GM12878 (cell line): ENCODE measurements around the gene NT5C. TPM values are rescaled to one million over a fixed set of nuclear protein-coding genes. Genes with fewer than 3 reads are reported as not detected.
A peak's percentile ranks its signal among the peaks of the same experiment; 100 is the strongest.

ENCODE experiments used
- ATF7 ChIP-seq: fragments of 450-650 bp; IDR thresholded peaks from 2 replicates; pipeline ENCODE4 v1.6.1; 2016; ENCODE audit warnings: low read depth, mild to moderate bottlenecking
- CUX1 ChIP-seq: IDR thresholded peaks from 2 replicates; pipeline ENCODE4 v1.6.1; 2012; ENCODE audit warnings: improper control_type of control experiment, low read depth, low read length; ENCODE audit not compliant: insufficient replicate concordance
- ELK1 ChIP-seq: IDR thresholded peaks from 2 replicates; pipeline ENCODE4 v1.6.1; 2012; ENCODE audit warnings: low read depth, low read length, improper control_type of control experiment
- HDAC6 ChIP-seq: fragments of 200-600 bp; sonication (generic); IDR thresholded peaks from one replicate; pipeline ENCODE4 v1.8.0; 2017; ENCODE audit warnings: antibody characterized with exemption; ENCODE audit not compliant: unreplicated experiment
- JUND ChIP-seq: IDR thresholded peaks from 2 replicates; pipeline ENCODE4 v1.6.1; 2012; ENCODE audit warnings: low read depth, mild to moderate bottlenecking, low read length, improper control_type of control experiment, moderate library complexity
- KLF5 ChIP-seq: fragments of 450-650 bp; IDR thresholded peaks from 2 replicates; pipeline ENCODE4 v1.6.1; 2014; ENCODE audit warnings: mild to moderate bottlenecking; ENCODE audit not compliant: partially characterized antibody
- NBN ChIP-seq: fragments of 450-650 bp; IDR thresholded peaks from 2 replicates; pipeline ENCODE4 v1.6.1; 2016
- NFXL1 ChIP-seq: fragments of 450-650 bp; IDR thresholded peaks from 2 replicates; pipeline ENCODE4 v1.6.1; 2017; ENCODE audit warnings: antibody characterized with exemption, mild to moderate bottlenecking, borderline replicate concordance
- PAX8 ChIP-seq: fragments of 450-650 bp; IDR thresholded peaks from 2 replicates; pipeline ENCODE4 v1.6.1; 2017; ENCODE audit warnings: mild to moderate bottlenecking, moderate library complexity
- POU2F2 ChIP-seq: IDR thresholded peaks from 3 replicates; pipeline ENCODE4 v1.6.1; 2011; ENCODE audit warnings: low read depth, mild to moderate bottlenecking, low read length, borderline replicate concordance
- RB1 ChIP-seq: fragments of 450-650 bp; formaldehyde crosslinking; IDR thresholded peaks from 2 replicates; pipeline ENCODE4 v1.6.1; 2017; ENCODE audit warnings: mild to moderate bottlenecking, borderline replicate concordance
- STAT1 ChIP-seq: fragments of 450-650 bp; conservative IDR thresholded peaks from 2 replicates; pipeline ENCODE4 v1.6.1; 2014; ENCODE audit warnings: antibody characterized with exemption, mild to moderate bottlenecking
- TCF12 ChIP-seq: IDR thresholded peaks from 2 replicates; pipeline ENCODE4 v1.6.1; 2011; ENCODE audit warnings: low read depth, mild to moderate bottlenecking, low read length
- USF2 ChIP-seq: IDR thresholded peaks from 2 replicates; pipeline ENCODE4 v1.6.1; 2011; ENCODE audit warnings: low read depth, low read length, improper control_type of control experiment, borderline replicate concordance
- WRNIP1 ChIP-seq: IDR thresholded peaks from 2 replicates; pipeline ENCODE4 v1.6.1; 2011; ENCODE audit warnings: low read depth, low read length, improper control_type of control experiment, borderline replicate concordance
- YBX1 ChIP-seq: fragments of 450-650 bp; IDR thresholded peaks from 2 replicates; pipeline ENCODE4 v1.6.1; 2016; ENCODE audit warnings: antibody characterized with exemption
- YY1 ChIP-seq: IDR thresholded peaks from 2 replicates; pipeline ENCODE4 v1.6.1; 2011; ENCODE audit warnings: low read depth, mild to moderate bottlenecking, low read length
- ZBTB11 ChIP-seq: fragments of 450-650 bp; formaldehyde crosslinking; IDR thresholded peaks from 2 replicates; pipeline ENCODE4 v1.5.0; 2022; ENCODE audit warnings: mild to moderate bottlenecking, missing genetic modification characterization
- ZNF207 ChIP-seq: fragments of 450-650 bp; IDR thresholded peaks from 2 replicates; pipeline ENCODE4 v1.6.1; 2014; ENCODE audit warnings: antibody characterized with exemption, mild to moderate bottlenecking, borderline replicate concordance
- polyA plus RNA-seq, 11 experiments: library from polyadenylated mRNA; depleted of rRNA in 4 of 11; unstranded in 6 of 11; stranded (reverse) in 5 of 11; fragments of >200 nt; fragmentation: Nextera tagmentation in 4 of 11; fragmentation: Illumina TruSeq in 1 of 11; extraction: Ambion mirVana in 4 of 11; extraction: Trizol in 1 of 11; gene quantifications; 1 replicate in 1 of 11; 2 replicates in 10 of 11; pipeline versions ENCODE4 v1.2.1 to v1.2.3, GENCODE V29; 2011 to 2016; ENCODE audit warnings: inconsistent platforms in 2 of 11, missing spikeins in 2 of 11, low read depth in 1 of 11
- total RNA-seq, 4 experiments: library from RNA; depleted of rRNA in 3 of 4; stranded (reverse); fragments of >200 nt in 3 of 4; fragmentation: Illumina TruSeq in 1 of 4; extraction: Trizol in 1 of 4; gene quantifications; 2 replicates each; pipeline versions ENCODE4 v1.2.1 to v1.2.3, GENCODE V29; 2013 to 2021

The NT5C gene
- total and polyA plus RNA-seq, 10 of the 15 experiments (the other 5 are each of a cell fraction or from before 2014, with no cell fraction given), result 3.7 to 158 (median 63.9) TPM

GRCh38 chr17:75152922-75153779 lies 21.6 kb upstream of the NT5C start (continued):
- TF ChIP-seq RB1 (no peak), NFXL1 (no peak), USF2 (no peak), ELK1 (no peak), KLF5 (no peak), WRNIP1 (no peak), HDAC6 (no peak), ZNF207 (no peak), TCF12 (no peak), YY1 (peak; percentile 84), YBX1 (no peak), POU2F2 (no peak), ZBTB11 (CRISPR knock-in tag) (no peak), PAX8 (no peak), NBN (no peak), JUND (no peak), STAT1 (no peak), CUX1 (no peak), ATF7 (no peak)
